ENCODE data around the gene TARM1. TPM values are rescaled to one million over a fixed set of nuclear protein-coding genes. Genes with fewer than 3 reads are reported as not detected.
"Not testable (repeated sequence)": the region's sequence is repeated elsewhere in the genome, so short reads cannot be mapped to it uniquely, and the experiment has no call there.

The TARM1 gene
- total and polyA plus RNA-seq, 5 donors from 2014 or later = not detected

GRCh38 chr19:54041969-54042606 is 39.1 kb downstream of the TARM1 start:
- H3K27me3 Mint-ChIP-seq = peaks cover 4% of the 10 kb centered on the region
- H3K4me1 ChIP-seq (ENCODE audit: control insufficient read depth, insufficient read depth, low read length, poor library complexity, severe bottlenecking) = no peaks in the 10 kb centered on the region
- H3K4me3 ChIP-seq (ENCODE audit: low read depth, low read length) = no peak overlapping the region
- H3K27ac ChIP-seq (ENCODE audit: insufficient read depth, low read length, poor library complexity, severe bottlenecking) = no peak overlapping the region
- DNase-seq (no peak), ATAC-seq (ENCODE audit: low read depth in 2 of 2) (no peak)
- H3K27me3 ChIP-seq (ENCODE audit: control insufficient read depth, insufficient read depth, low read length) = no peaks in the 10 kb centered on the region
- H3K9me3 Mint-ChIP-seq = peaks cover 0 to 5% (median 0%) of the 10 kb centered on the region in 7 donors
- no peaks in the 10 kb centered on the region for H3K36me3 ChIP-seq (ENCODE audit: control insufficient read depth, insufficient read depth, low read length)
- no peaks in the 10 kb centered on the region for H3K4me1 Mint-ChIP-seq
- H3K27ac Mint-ChIP-seq = no peak overlapping the region
- no peaks in the 10 kb centered on the region for H3K9me3 ChIP-seq (ENCODE audit: control insufficient read depth in 2 of 2, low read length in 2 of 2)
- no peaks in the 10 kb centered on the region for H3K36me3 Mint-ChIP-seq
- no peak overlapping the region for H3K4me3 Mint-ChIP-seq

GRCh38 chr19:54040003-54040402 is 41.2 kb downstream of the TARM1 start:
- no peaks in the 10 kb centered on the region for H3K4me1 ChIP-seq (ENCODE audit: control insufficient read depth, insufficient read depth, low read length, poor library complexity, severe bottlenecking)
- no peaks in the 10 kb centered on the region for H3K9me3 ChIP-seq (ENCODE audit: control insufficient read depth in 2 of 2, low read length in 2 of 2)
- DNase-seq (no peak), ATAC-seq (ENCODE audit: low read depth in 2 of 2) (no peak)
- no peak overlapping the region for H3K4me3 ChIP-seq (ENCODE audit: low read depth, low read length)
- Mint-ChIP-seq H3K9me3 (peaks cover 0 to 5% (median 0%) of the 10 kb centered on the region in 7 donors), H3K4me3 (no peak overlapping the region), H3K27ac (no peak overlapping the region), H3K4me1 (no peaks in the 10 kb centered on the region), H3K36me3 (no peaks in the 10 kb centered on the region), H3K27me3 (no peaks in the 10 kb centered on the region)
- no peaks in the 10 kb centered on the region for H3K27me3 ChIP-seq (ENCODE audit: control insufficient read depth, insufficient read depth, low read length)
- H3K36me3 ChIP-seq (ENCODE audit: control insufficient read depth, insufficient read depth, low read length) = no peaks in the 10 kb centered on the region
- H3K27ac ChIP-seq (ENCODE audit: insufficient read depth, low read length, poor library complexity, severe bottlenecking) = no peak overlapping the region

DNA sequence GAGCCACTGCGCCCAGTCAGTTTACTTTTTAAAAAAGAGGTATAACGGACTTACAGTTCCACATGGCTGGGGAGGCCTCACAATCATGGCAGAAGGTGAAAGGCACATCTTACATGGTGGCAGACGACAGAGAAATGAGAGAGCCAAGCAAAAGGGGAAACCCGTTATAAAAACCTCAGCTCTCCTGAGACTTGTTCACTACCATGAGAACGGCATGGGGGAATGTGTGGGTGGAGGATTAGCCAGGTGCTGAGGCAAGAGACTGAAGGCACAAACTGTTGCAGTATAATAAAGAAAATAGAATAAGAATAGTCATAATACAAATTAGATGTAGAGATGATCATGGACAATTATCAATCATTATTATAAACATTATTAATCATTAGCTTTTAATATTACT is 44.6 kb downstream of the TARM1 start:
- not testable (repeated sequence) for H3K27ac Mint-ChIP-seq; H3K36me3 Mint-ChIP-seq; DNase-seq; ATAC-seq (ENCODE audit: low read depth in 2 of 2); H3K4me3 ChIP-seq (ENCODE audit: low read depth, low read length); H3K9me3 Mint-ChIP-seq; H3K27me3 ChIP-seq (ENCODE audit: control insufficient read depth, insufficient read depth, low read length); H3K27ac ChIP-seq (ENCODE audit: insufficient read depth, low read length, poor library complexity, severe bottlenecking); H3K4me3 Mint-ChIP-seq; H3K4me1 ChIP-seq (ENCODE audit: control insufficient read depth, insufficient read depth, low read length, poor library complexity, severe bottlenecking); H3K27me3 Mint-ChIP-seq; H3K9me3 ChIP-seq (ENCODE audit: control insufficient read depth in 2 of 2, low read length in 2 of 2); H3K4me1 Mint-ChIP-seq; H3K36me3 ChIP-seq (ENCODE audit: control insufficient read depth, insufficient read depth, low read length)

GRCh38 chr19:54035215-54036178 is 45.7 kb downstream of the TARM1 start:
- Histone ChIP-seq H3K4me1 (ENCODE audit: control insufficient read depth, insufficient read depth, low read length, poor library complexity, severe bottlenecking) (no peaks in the 10 kb centered on the region), H3K27ac (ENCODE audit: insufficient read depth, low read length, poor library complexity, severe bottlenecking) (no peak overlapping the region), H3K9me3 (ENCODE audit: control insufficient read depth in 2 of 2, low read length in 2 of 2) (no peaks in the 10 kb centered on the region), H3K4me3 (ENCODE audit: low read depth, low read length) (no peak overlapping the region), H3K36me3 (ENCODE audit: control insufficient read depth, insufficient read depth, low read length) (no peaks in the 10 kb centered on the region), H3K27me3 (ENCODE audit: control insufficient read depth, insufficient read depth, low read length) (no peaks in the 10 kb centered on the region)
- Mint-ChIP-seq H3K27me3 (no peaks in the 10 kb centered on the region), H3K27ac (no peak overlapping the region), H3K4me1 (no peaks in the 10 kb centered on the region), H3K36me3 (no peaks in the 10 kb centered on the region), H3K9me3 (peaks cover 0 to 2% (median 0%) of the 10 kb centered on the region in 7 donors), H3K4me3 (no peak overlapping the region)
- ATAC-seq (ENCODE audit: low read depth in 2 of 2) (no peak), DNase-seq (no peak)

GRCh38 chr19:54030895-54031586 is 50.1 kb downstream of the TARM1 start:
- Mint-ChIP-seq H3K4me3 (no peak overlapping the region), H3K27ac (no peak overlapping the region), H3K4me1 (peaks cover 0 to 4% (median under 1%) of the 10 kb centered on the region in 4 donors), H3K36me3 (no peaks in the 10 kb centered on the region), H3K9me3 (peaks cover 0 to under 1% (median 0%) of the 10 kb centered on the region in 7 donors), H3K27me3 (peaks cover 6% of the 10 kb centered on the region)
- no peak for DNase-seq
- ATAC-seq (ENCODE audit: low read depth in 2 of 2) = no peak
- H3K4me1 ChIP-seq (ENCODE audit: control insufficient read depth, insufficient read depth, low read length, poor library complexity, severe bottlenecking) = no peaks in the 10 kb centered on the region
- no peaks in the 10 kb centered on the region for H3K27me3 ChIP-seq (ENCODE audit: control insufficient read depth, insufficient read depth, low read length)
- no peak overlapping the region for H3K27ac ChIP-seq (ENCODE audit: insufficient read depth, low read length, poor library complexity, severe bottlenecking)
- no peak overlapping the region for H3K4me3 ChIP-seq (ENCODE audit: low read depth, low read length)
- H3K36me3 ChIP-seq (ENCODE audit: control insufficient read depth, insufficient read depth, low read length) = no peaks in the 10 kb centered on the region
- H3K9me3 ChIP-seq (ENCODE audit: control insufficient read depth in 2 of 2, low read length in 2 of 2) = no peaks in the 10 kb centered on the region

GRCh38 chr19:54029930-54030490 is 51.2 kb downstream of the TARM1 start:
- Histone ChIP-seq H3K27me3 (ENCODE audit: control insufficient read depth, insufficient read depth, low read length) (no peaks in the 10 kb centered on the region), H3K27ac (ENCODE audit: insufficient read depth, low read length, poor library complexity, severe bottlenecking) (no peak overlapping the region), H3K36me3 (ENCODE audit: control insufficient read depth, insufficient read depth, low read length) (no peaks in the 10 kb centered on the region), H3K4me3 (ENCODE audit: low read depth, low read length) (no peak overlapping the region), H3K4me1 (ENCODE audit: control insufficient read depth, insufficient read depth, low read length, poor library complexity, severe bottlenecking) (no peaks in the 10 kb centered on the region), H3K9me3 (ENCODE audit: control insufficient read depth in 2 of 2, low read length in 2 of 2) (no peaks in the 10 kb centered on the region)
- Mint-ChIP-seq H3K4me3 (no peak overlapping the region), H3K36me3 (no peaks in the 10 kb centered on the region), H3K4me1 (peaks cover 0 to 4% (median under 1%) of the 10 kb centered on the region in 4 donors), H3K27ac (no peak overlapping the region), H3K9me3 (peaks cover 0 to 2% (median 0%) of the 10 kb centered on the region in 7 donors), H3K27me3 (peaks cover 6% of the 10 kb centered on the region)
- ATAC-seq (ENCODE audit: low read depth in 2 of 2) (no peak), DNase-seq (peak; percentile 27 to 54 (median 28))

- H3K4me3 Mint-ChIP-seq = no peak overlapping the region
- no peak for DNase-seq
- peaks cover 0 to 4% (median under 1%) of the 10 kb centered on the region in 4 donors for H3K4me1 Mint-ChIP-seq
- Histone ChIP-seq H3K27me3 (ENCODE audit: control insufficient read depth, insufficient read depth, low read length) (no peaks in the 10 kb centered on the region), H3K27ac (ENCODE audit: insufficient read depth, low read length, poor library complexity, severe bottlenecking) (no peak overlapping the region), H3K36me3 (ENCODE audit: control insufficient read depth, insufficient read depth, low read length) (no peaks in the 10 kb centered on the region), H3K4me1 (ENCODE audit: control insufficient read depth, insufficient read depth, low read length, poor library complexity, severe bottlenecking) (no peaks in the 10 kb centered on the region), H3K9me3 (ENCODE audit: control insufficient read depth in 2 of 2, low read length in 2 of 2) (no peaks in the 10 kb centered on the region), H3K4me3 (ENCODE audit: low read depth, low read length) (no peak overlapping the region)
- ATAC-seq (ENCODE audit: low read depth in 2 of 2) = no peak
- H3K36me3 Mint-ChIP-seq = no peaks in the 10 kb centered on the region
- H3K9me3 Mint-ChIP-seq = peaks cover 0 to 2% (median 0%) of the 10 kb centered on the region in 7 donors
- H3K27ac Mint-ChIP-seq = no peak overlapping the region
- H3K27me3 Mint-ChIP-seq = peaks cover 6% of the 10 kb centered on the region
Measured at GRCh38 chr19:54029301-54029700, 51.9 kb downstream of the TARM1 start.

Data from CD4-positive, CD25-positive, alpha-beta regulatory T cell (primary cell).